Memory B cell (primary cell): ENCODE data around the gene CCT8L2.
"Not testable (repeated sequence)": the region's sequence is repeated elsewhere in the genome, so short reads cannot be mapped to it uniquely, and the experiment has no call there.

Source experiments
- ATAC-seq: fragments of 150-1000 bp; cut with Tn5 transposase; 2 replicates; pipeline ENCODE4 v1.10.0; 2021; ENCODE audit warnings: low read depth, mild to moderate bottlenecking, moderate library complexity
- DNase-seq, 2 donors: peaks; one replicate each; pipeline ENCODE4 v3.0.0; 2022; ENCODE audit warnings: low spot score in 2 of 2
- H3K27ac Mint-ChIP-seq: one replicate; pipeline ENCODE4 v1.8.0; 2022; ENCODE audit warnings: mild to moderate bottlenecking, moderate library complexity, mixed read lengths
- H3K27me3 Mint-ChIP-seq: one replicate; pipeline ENCODE4 v1.8.0; 2022; ENCODE audit warnings: mixed read lengths
- H3K36me3 Mint-ChIP-seq: one replicate; pipeline ENCODE4 v1.8.0; 2022; ENCODE audit warnings: mild to moderate bottlenecking, mixed read lengths
- H3K4me1 Mint-ChIP-seq: one replicate; pipeline ENCODE4 v1.8.0; 2022; ENCODE audit warnings: mixed read lengths
- H3K4me3 Mint-ChIP-seq: one replicate; pipeline ENCODE4 v1.8.0; 2022; ENCODE audit warnings: mild to moderate bottlenecking, moderate library complexity, mixed read lengths
- H3K9me3 Mint-ChIP-seq: one replicate; pipeline ENCODE4 v1.8.0; 2022; ENCODE audit warnings: mixed read lengths

CCT8L2 gene

DNA sequence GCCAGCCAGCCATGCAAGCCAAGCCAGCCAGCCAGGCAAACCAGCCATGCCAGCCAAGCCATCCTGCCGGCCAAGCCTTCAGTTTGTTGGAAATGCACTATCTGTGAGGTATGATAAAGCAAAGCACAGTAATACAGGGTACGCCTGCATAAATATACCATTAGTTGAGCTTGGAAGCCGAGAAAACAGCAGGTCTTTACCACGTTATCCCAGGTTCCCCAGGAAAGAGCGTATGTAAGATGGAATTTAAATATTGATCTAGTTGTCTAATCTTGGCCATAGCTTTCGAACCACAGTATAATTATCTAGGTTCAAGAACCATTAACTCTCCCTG lies 24.2 kb downstream of the CCT8L2 start:
- Mint-ChIP-seq H3K4me1 (no peaks in the 10 kb centered on the region), H3K27me3 (no peaks in the 10 kb centered on the region), H3K27ac (no peak overlapping the region), H3K9me3 (no peaks in the 10 kb centered on the region), H3K4me3 (no peak overlapping the region), H3K36me3 (no peaks in the 10 kb centered on the region)
- DNase-seq (no peak), ATAC-seq (no peak)

DNA sequence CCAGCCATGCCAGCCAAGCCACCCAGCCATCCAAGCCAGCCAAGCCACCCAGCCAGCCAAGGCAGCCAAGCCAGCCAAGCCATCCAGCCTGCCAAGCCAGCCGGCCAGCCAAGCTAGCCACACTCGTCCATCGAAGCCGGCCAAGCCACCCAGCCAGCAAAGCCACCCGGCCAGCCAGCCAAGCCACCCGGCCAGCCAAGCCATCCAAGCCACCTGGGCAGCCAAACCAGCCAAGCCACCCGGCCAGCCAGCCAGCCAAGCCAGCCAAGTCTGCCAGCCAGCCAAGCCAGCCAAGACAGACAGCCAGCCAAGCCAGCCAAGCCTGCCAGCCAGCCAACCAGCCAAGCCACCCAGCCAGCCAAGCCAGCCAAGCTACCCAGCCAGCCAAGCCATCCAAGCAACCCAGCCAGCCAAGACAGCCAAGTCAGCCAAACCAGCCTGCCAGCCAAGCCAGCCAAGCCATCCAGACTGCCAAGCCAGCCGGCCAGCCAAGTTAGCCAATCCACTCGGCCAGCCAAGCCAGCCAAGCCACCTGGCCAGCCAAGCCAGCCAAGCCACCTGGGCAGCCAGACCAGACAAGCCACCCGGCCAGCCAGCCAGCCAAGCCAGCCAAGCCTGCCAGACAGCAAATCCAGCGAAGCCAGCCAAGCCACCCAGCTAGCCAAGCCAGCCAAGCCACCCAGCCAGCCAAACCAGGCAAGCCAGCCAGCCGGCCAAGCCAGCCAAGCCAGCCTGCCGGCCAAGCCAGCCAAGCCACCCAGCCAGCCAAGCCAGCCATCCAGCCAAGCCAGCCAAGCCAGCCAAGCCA lies 24.8 kb downstream of the CCT8L2 start:
- not testable (repeated sequence) for H3K4me3 Mint-ChIP-seq, ATAC-seq, H3K9me3 Mint-ChIP-seq, H3K27ac Mint-ChIP-seq, H3K36me3 Mint-ChIP-seq, H3K27me3 Mint-ChIP-seq, DNase-seq, H3K4me1 Mint-ChIP-seq

DNA sequence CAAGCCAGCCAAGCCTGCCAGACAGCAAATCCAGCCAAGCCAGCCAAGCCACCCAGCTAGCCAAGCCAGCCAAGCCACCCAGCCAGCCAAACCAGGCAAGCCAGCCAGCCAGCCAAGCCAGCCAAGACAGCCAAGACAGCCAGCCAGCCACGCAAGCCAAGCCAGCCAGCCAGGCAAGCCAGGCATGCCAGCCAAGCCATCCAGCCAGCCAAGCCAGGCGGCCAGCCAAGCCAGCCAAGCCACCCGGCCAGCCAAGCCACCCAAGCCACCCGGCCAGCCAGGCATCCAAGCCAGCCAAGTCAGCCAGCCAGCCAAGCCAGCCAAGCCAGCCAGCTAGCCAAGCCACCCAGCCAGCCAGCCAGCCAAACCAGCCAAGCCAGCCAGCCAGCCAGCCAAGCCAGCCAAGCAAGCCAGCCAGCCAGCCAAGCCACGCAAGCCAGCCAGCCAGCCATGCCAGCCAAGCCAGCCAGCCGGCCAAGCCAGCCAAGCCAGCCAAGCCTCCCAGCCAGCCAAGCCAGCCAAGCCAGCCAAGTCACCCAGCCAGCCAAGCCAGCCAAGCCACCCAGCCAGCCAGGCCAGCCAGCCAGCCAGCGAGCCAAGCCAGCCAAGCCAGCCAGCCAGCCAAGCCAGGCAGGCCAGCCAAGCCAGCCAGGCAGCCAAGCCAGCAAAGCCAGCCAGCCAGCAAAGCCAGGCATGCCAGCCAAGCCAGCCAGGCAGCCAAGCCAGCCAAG lies 26.0 kb downstream of the CCT8L2 start:
- H3K4me1 Mint-ChIP-seq, DNase-seq, ATAC-seq: not testable (repeated sequence)

DNA sequence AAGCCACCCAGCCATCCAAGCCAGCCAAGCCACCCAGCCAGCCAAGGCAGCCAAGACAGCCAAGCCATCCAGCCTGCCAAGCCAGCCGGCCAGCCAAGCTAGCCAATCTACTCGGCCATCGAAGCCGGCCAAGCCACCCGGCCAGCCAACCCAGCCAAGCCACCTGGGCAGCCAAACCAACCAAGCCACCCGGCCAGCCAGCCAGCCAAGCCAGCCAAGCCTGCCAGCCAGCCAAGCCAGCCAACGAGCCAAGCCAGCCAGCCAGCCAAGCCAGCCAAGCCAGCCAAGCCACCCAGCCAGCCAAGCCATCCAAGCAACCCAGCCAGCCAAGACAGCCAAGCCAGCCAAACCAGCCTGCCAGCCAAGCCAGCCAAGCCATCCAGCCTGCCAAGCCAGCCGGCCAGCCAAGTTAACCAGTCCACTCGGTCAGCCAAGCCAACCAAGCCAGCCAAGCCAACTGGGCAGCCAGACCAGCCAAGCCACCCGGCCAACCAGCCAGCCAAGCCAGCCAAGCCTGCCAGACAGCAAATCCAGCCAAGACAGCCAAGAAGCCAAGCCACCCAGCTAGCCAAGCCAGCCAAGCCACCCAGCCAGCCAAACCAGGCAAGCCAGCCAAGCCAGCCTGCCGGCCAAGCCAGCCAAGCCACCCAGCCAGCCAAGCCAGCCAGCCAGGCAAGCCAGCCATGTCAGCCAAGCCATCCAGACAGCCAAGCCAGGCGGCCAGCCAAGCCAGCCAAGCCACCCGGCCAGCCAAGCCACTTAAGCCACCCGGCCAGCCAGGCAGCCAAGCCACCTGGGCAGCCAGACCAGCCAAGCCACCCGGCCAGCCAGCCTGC lies 26.8 kb downstream of the CCT8L2 start:
- not testable (repeated sequence) for H3K36me3 Mint-ChIP-seq, H3K4me3 Mint-ChIP-seq, H3K27me3 Mint-ChIP-seq, H3K4me1 Mint-ChIP-seq, H3K9me3 Mint-ChIP-seq, DNase-seq, ATAC-seq, H3K27ac Mint-ChIP-seq

More for the DNA sequence above, 26.0 kb downstream of the CCT8L2 start:
- H3K4me3 Mint-ChIP-seq, H3K9me3 Mint-ChIP-seq, H3K36me3 Mint-ChIP-seq, H3K27ac Mint-ChIP-seq, H3K27me3 Mint-ChIP-seq: not testable (repeated sequence)

DNA sequence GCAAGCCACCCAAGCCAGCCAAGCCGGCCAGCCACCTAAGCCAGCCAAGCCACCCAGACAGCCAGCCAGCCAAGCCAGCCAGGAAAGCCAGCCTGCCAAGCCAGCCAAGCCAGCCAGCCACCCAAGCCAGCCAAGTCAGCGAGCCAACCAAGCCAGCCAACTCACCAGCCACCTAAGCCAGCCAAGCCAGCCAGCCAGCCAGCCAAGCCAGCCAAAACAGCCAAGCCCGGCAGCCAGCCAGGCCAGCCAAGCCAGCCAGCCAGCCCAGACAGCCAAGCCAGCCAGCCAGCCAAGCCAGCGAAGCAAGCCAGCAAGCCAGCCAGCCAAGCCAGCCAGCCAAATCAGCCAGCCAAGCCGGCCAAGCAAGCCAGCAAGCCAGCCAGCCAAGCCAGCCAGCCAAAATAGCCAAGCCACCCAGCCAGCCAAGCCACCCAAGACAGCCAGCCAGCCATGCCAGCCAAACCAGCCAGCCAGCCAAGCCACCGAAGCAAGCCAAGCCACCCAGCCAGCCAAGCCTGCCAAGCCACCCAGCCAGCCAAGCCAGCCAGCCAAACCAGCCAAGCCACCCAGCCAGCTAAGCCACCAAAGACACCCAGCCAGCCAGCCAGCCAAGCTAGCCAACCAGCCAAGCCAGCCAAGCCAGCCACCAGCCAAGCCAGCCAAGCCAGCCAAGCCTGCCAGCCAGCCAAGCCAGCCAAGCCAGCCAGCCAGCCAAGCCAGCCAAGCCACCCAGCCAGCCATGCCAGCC lies 27.6 kb downstream of the CCT8L2 start:
- not testable (repeated sequence) for H3K27ac Mint-ChIP-seq

DNA sequence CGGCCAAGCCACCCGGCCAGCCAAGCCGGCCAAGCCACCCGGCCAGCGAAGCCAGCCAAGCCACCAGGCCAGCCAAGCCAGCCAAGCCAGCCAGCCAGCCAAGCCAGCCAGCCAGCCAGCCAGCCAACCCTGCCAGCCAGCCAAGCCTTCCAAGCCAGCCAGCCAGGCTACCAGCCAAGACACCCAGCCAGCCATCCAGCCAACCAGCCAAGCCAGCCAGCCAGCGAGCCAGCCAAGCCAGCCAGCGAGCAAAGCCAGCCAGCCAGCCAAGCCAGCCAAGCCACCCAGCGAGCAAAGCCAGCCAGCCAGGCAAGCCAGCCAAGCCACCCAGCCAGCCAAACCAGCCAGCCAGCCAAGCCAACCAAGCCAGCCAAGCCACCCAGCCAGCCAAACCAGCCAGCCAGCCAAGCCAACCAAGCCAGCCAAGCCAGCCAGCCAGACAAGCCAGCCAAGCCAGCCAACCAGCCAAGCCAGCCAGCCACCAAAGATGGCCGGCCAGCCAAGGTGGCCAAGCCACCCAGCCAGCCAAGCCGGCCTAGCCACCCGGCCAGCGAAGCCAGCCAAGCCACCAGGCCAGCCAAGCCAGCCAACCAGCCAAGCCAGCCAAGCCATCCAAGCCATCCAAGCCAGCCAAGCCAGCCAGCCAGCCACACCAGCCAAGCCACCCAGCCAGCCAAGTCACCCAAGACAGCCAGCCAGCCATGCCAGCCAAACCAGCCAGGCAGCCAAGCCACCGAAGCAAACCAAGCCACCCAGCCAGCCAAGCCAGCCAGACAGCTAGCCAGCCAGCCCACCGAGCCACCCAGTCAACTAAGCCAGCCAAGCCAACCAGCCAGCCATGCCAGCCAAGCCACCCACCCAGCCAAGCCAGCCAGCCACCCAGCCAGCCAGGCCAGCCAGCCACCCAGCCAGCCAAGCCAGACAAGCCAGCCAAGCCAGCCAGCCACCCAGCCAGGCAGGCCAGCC lies 28.8 kb downstream of the CCT8L2 start:
- no peak for DNase-seq
- H3K4me1 Mint-ChIP-seq, result no peaks in the 10 kb centered on the region
- no peaks in the 10 kb centered on the region for H3K9me3 Mint-ChIP-seq
- H3K27ac Mint-ChIP-seq, result no peak overlapping the region
- no peaks in the 10 kb centered on the region for H3K36me3 Mint-ChIP-seq
- no peak for ATAC-seq
- no peaks in the 10 kb centered on the region for H3K27me3 Mint-ChIP-seq
- no peak overlapping the region for H3K4me3 Mint-ChIP-seq

More for the DNA sequence above, 27.6 kb downstream of the CCT8L2 start:
- DNase-seq, H3K36me3 Mint-ChIP-seq, H3K4me3 Mint-ChIP-seq, H3K9me3 Mint-ChIP-seq, H3K27me3 Mint-ChIP-seq, H3K4me1 Mint-ChIP-seq, ATAC-seq: not testable (repeated sequence)

DNA sequence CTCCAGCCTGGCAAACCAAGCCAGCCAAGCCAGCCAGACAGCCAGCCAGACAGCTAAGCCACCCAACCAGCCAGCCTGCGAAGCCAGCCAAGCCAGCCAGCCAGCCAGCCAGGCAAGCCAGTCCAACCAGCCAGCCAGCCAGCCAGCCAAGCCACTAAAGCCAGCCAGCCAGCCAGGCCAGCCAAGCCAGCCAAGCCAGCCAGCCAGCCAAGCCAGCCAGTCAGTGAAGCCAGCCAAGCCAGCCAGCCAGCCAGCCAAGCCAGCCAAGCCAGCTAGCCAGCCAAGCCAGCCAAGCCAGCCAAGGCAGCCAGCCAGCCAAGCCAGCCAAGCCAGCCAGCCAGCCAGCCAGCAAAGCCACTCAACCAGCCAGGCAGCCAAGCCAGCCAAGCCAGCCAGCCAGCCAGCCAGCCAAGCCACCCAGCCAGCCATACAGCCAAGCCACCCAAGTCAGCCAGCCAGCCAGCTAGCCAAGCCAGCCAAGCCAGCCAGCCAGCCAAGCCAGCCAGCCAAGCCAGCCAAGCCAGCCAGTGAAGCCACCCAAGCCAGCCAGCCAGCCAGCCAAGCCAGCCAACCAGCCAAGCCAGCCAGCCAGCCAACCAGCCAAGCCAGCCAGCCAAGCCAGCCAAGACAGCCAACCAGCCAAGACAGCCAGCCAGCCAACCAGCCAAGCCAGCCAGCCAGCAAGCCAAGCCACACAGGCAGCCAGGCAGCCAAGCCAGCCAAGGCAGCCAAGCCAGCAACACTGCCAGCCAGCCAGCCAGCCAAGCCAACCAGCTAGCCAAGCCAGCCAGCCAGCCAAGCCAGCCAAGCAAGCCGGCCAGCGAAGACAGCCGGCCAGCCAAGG lies 29.7 kb downstream of the CCT8L2 start:
- H3K27me3 Mint-ChIP-seq, result no peaks in the 10 kb centered on the region
- no peaks in the 10 kb centered on the region for H3K9me3 Mint-ChIP-seq
- no peak overlapping the region for H3K27ac Mint-ChIP-seq
- no peaks in the 10 kb centered on the region for H3K36me3 Mint-ChIP-seq
- H3K4me1 Mint-ChIP-seq, result no peaks in the 10 kb centered on the region
- ATAC-seq (no peak), DNase-seq (no peak)
- no peak overlapping the region for H3K4me3 Mint-ChIP-seq

DNA sequence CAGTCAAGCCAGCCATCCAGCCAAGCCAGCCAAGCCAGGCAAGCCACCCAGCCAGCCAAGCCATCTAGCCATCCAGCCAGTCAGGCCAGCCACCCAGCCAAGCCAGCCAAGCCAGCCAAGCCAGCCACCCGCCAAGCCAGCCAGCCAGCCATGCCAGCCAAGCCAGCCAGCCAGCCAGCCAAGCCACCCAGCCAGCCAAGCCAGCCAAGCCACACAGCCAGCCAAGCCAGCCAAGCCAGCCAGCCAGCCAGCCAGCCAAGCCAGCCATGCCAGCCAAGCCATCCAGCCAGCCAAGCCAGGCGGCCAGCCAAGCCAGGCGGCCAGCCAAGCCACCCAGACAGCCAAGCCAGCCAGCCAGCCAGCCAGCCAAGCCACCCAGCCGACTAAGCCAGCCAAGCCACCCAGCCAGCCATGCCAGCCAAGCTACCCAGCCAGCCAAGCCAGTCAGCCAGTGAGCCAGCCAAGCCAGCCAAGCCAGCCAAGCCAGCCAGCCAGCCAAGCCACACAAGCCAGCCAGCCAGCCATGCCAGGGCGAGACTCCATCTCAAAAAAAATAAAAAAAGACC lies 31.4 kb downstream of the CCT8L2 start:
- not testable (repeated sequence) for H3K27me3 Mint-ChIP-seq, ATAC-seq, H3K9me3 Mint-ChIP-seq, DNase-seq, H3K27ac Mint-ChIP-seq, H3K4me1 Mint-ChIP-seq, H3K36me3 Mint-ChIP-seq, H3K4me3 Mint-ChIP-seq

DNA sequence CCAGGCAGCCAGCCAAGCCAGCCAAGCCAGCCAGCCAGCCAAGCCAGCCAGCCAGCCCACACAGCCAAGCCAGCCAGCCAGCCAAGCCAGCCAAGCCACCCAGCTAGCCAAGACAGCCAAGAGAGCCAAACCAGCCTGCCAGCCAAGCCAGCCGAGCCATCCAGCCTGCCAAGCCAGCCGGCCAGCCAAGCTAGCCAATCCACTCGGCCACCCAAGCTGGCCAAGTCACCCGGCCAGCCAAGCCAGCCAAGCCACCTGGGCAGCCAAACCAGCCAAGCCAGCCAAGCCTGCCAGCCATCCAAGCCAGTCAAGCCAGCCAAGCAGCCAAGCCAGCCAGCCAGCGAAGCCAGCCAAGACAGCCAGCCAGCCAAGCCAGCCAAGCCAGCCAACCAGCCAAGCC lies 32.0 kb downstream of the CCT8L2 start:
- H3K4me3 Mint-ChIP-seq, ATAC-seq, H3K27ac Mint-ChIP-seq, H3K4me1 Mint-ChIP-seq, DNase-seq, H3K9me3 Mint-ChIP-seq, H3K36me3 Mint-ChIP-seq, H3K27me3 Mint-ChIP-seq: not testable (repeated sequence)

DNA sequence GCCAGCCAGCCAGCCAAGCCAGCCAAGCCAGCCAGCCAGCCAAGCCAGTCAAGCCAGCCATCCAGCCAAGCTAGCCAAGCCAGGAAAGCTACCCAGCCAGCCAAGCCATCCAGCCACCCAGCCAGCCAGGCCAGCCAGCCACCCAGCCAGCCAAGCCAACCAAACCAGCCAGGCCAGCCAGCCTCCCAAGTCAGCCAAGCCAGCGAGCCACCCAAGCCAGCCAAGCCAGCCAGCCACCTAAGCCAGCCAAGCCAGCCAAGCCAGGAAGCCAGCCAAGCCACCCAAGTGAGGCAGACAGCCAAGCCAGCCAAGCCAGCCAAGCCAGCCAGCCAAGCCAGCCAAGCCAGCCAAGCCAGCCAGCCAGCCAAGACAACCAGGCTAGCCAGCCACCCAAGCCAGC lies 32.6 kb downstream of the CCT8L2 start:
- H3K36me3 Mint-ChIP-seq, H3K4me1 Mint-ChIP-seq, H3K9me3 Mint-ChIP-seq, ATAC-seq, H3K27ac Mint-ChIP-seq, DNase-seq, H3K27me3 Mint-ChIP-seq, H3K4me3 Mint-ChIP-seq: not testable (repeated sequence)

DNA sequence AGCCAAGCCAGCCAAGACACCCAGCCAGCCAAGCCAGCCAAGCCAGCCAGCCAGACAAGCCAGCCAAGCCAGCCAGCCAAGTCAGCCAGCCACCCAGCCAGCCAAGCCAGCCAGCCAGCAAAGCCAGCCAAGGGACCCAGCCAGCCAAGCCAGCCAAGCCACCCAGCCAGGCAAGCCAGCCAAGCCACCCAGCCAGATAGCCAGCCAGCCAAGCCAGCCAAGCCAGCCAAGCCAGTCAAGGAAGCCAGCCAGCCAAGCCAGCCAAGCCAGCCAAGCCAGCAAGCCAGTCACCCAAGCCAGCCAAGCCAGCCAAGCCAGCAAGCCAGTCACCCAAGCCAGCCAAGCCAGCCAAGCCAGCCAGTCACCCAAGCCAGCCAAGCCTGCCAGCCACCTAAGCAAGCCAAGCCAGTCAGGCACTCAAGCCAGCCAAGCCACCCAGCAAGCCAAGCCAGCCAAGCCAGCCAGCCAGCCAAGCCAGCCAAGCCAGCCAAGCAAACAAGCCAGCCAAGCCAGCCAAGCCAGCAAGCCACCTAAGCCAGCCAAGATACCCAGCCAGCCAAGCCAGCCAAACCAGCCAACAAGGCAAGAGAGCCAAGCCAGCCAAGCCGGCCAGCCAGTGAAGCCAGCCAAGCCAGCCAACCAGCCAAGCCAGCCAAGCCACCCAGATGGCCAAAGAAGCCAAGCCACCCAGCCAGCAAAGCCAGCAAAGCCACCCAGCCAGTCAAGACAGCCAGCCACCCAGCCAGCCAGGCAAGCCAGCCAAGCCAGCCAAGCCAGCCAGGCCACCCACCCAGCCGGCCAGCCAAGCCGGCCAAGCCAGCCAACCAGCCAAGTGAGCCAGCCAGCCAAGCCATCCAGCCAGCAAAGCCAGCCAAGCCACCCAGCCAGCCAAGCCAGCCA lies 33.3 kb downstream of the CCT8L2 start:
- no peaks in the 10 kb centered on the region for H3K27me3 Mint-ChIP-seq
- DNase-seq (no peak), ATAC-seq (no peak)
- no peaks in the 10 kb centered on the region for H3K36me3 Mint-ChIP-seq
- H3K27ac Mint-ChIP-seq, result no peak overlapping the region
- H3K4me3 Mint-ChIP-seq, result no peak overlapping the region
- peaks cover 2% of the 10 kb centered on the region for H3K9me3 Mint-ChIP-seq
- no peaks in the 10 kb centered on the region for H3K4me1 Mint-ChIP-seq
